ENCODE measurements around the gene NRIP2. TPM values are rescaled to one million over a fixed set of nuclear protein-coding genes. Genes with fewer than 3 reads are reported as not detected.

Gene NRIP2
- total RNA-seq, 1 experiment from 2014 or later, result 0.15 TPM

DNA sequence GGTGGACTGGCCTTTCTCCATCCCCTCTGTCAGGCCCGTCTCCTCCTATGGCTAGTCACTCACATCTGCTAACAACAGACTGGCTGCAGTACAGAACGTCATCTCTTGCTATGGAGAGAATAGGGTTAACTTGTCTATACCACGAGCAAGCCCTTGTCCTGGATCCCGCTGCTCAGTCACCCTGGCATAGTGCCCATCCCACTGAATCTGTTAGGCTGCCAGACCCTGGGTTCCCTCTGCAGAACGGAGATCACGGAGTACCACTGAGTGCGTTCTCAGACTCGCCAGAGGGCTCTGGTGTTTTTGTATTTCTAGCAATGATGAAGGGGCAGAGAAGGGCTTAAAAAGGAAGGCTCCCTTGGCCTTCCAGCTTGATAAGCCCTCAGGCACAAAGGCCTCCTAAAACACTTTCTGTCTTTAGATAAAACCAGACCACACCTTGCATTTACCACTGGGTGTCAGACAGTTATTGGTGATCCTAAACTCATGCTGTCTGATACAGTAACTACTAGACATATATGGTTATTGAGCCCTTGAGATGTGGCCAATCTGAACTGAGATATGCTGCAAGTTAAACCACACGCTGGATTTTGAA lies 6.3 kb upstream of the NRIP2 start:
- Histone ChIP-seq H2AFZ (ENCODE audit: low read length) (no peak overlapping the region), H2BK15ac (ENCODE audit: low read depth, low read length) (no peak overlapping the region), H3K4ac (ENCODE audit: low read depth, low read length) (no peak overlapping the region), H4K5ac (ENCODE audit: insufficient read length, low read depth, low read length) (no peak overlapping the region), H3K23me2 (ENCODE audit: insufficient read length, low read depth, low read length, poor library complexity, severe bottlenecking) (no peaks in the 10 kb centered on the region), H3K14ac (ENCODE audit: insufficient read depth, low read length) (no peak overlapping the region), H4K8ac (replicated peaks; ENCODE audit: insufficient read length, low read depth, low read length) (no peak overlapping the region), H2BK20ac (ENCODE audit: low read depth, low read length, poor library complexity, severe bottlenecking) (no peak overlapping the region), H3K56ac (ENCODE audit: insufficient read length, low read depth, low read length) (no peak overlapping the region), H3K4me1 (ENCODE audit: insufficient read depth, low read length) (no peaks in the 10 kb centered on the region), H2BK12ac (ENCODE audit: insufficient read length, low read depth, low read length) (no peak overlapping the region), H3K9ac (ENCODE audit: extremely low read depth, insufficient read length, low read length) (no peak overlapping the region), H3K27me3 (ENCODE audit: insufficient read depth, low read length) (no peaks in the 10 kb centered on the region), H3K4me2 (ENCODE audit: insufficient read depth, insufficient read length, low read length) (no peak overlapping the region), H3K27ac (ENCODE audit: insufficient read length, low read depth, low read length) (no peak overlapping the region), H4K20me1 (ENCODE audit: control insufficient read depth, insufficient read depth, insufficient read length) (no peaks in the 10 kb centered on the region), H3K79me2 (ENCODE audit: insufficient read depth, low read length) (no peaks in the 10 kb centered on the region), H2BK120ac (ENCODE audit: low read depth, low read length, poor library complexity, severe bottlenecking) (no peak overlapping the region), H3T11ph (ENCODE audit: low read length) (no peak overlapping the region), H2BK5ac (ENCODE audit: insufficient read length, low read length) (no peak overlapping the region), H3K9me3 (ENCODE audit: control insufficient read depth, low read depth, low read length) (no peaks in the 10 kb centered on the region), H4K91ac (ENCODE audit: insufficient read length, low read depth, low read length) (no peak overlapping the region), H2AK5ac (ENCODE audit: insufficient read length, low read length) (no peak overlapping the region), H3K79me1 (ENCODE audit: insufficient read depth, low read depth, low read length, poor library complexity, severe bottlenecking) (no peaks in the 10 kb centered on the region), H3K23ac (ENCODE audit: insufficient read length, low read depth, low read length) (no peak overlapping the region), H3K18ac (ENCODE audit: insufficient read length, low read depth, low read length) (no peak overlapping the region)
- no CpG with 5 or more reads among the region's 9 CpGs for WGBS (ENCODE audit: extremely low coverage, insufficient read length, low lambda C conversion rate)
- TF ChIP-seq, protein P1, sequence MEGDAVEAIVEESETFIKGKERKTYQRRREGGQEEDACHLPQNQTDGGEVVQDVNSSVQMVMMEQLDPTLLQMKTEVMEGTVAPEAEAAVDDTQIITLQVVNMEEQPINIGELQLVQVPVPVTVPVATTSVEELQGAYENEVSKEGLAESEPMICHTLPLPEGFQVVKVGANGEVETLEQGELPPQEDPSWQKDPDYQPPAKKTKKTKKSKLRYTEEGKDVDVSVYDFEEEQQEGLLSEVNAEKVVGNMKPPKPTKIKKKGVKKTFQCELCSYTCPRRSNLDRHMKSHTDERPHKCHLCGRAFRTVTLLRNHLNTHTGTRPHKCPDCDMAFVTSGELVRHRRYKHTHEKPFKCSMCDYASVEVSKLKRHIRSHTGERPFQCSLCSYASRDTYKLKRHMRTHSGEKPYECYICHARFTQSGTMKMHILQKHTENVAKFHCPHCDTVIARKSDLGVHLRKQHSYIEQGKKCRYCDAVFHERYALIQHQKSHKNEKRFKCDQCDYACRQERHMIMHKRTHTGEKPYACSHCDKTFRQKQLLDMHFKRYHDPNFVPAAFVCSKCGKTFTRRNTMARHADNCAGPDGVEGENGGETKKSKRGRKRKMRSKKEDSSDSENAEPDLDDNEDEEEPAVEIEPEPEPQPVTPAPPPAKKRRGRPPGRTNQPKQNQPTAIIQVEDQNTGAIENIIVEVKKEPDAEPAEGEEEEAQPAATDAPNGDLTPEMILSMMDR (conservative IDR thresholded peaks at IDR 0.05), result no peak
- H3K9me3 Mint-ChIP-seq, result no peaks in the 10 kb centered on the region
- H3K4me3 Mint-ChIP-seq, result no peak overlapping the region
- no peaks in the 10 kb centered on the region for H3K27me3 Mint-ChIP-seq (ENCODE audit: low read depth)
- no peak for DNase-seq
- peaks cover 1 to 10% (median 9%) of the 10 kb centered on the region in 3 experiments; a peak in 3 of 7 replicates for H3K36me3 Mint-ChIP-seq (ENCODE audit: insufficient read depth in 1 of 3, low read depth in 3 of 3)
- peaks cover 10 to 11% of the 10 kb centered on the region in 2 experiments for H3K4me1 Mint-ChIP-seq
- H3K27ac Mint-ChIP-seq, result no peak overlapping the region

All from H9 (cell line).